ENCODE results near the gene PUSL1.

PUSL1 gene

DNA sequence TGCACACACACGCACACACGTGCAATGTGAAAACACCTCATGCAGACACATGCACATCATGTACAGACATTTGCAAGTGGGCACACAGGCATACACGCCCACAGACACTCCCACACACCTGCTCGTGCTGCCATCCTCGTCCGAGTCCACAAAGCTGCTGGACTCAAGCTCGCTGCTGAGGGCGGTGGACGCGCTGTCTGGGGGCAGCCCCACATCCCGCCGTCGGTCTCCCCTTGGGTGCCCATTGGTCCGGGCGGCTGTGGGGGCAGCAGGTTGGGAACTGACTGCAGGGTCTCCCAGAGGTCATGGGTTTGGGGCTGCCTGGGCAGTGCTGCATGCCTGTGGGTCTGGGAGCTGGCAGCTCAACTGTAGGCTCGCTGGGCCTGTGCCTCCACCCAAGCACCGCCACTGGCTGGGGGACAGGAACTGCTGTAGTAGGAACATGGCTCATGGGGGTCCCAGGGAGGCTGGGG, 33.2 kb downstream of the PUSL1 start:
- Histone ChIP-seq H3K9me3 (ENCODE audit: insufficient read depth, low read depth, low read length) (peaks cover 13% of the 10 kb centered on the region), H2BK12ac (ENCODE audit: low read length) (no peak overlapping the region), H4K91ac (ENCODE audit: low read depth, low read length) (no peak overlapping the region), H3K4ac (ENCODE audit: low read depth, low read length) (no peak overlapping the region), H4K8ac (ENCODE audit: low read depth, low read length) (no peak overlapping the region), H4K12ac (ENCODE audit: low read depth, low read length) (no peak overlapping the region), H2BK120ac (ENCODE audit: insufficient read depth, low read length, poor library complexity) (no peak overlapping the region), H3K36me3 (ENCODE audit: control insufficient read depth in 1 of 2, insufficient read depth in 2 of 2, low read length in 2 of 2) (peaks cover 52 to 56% of the 10 kb centered on the region in 2 experiments), H3K27me3 (ENCODE audit: insufficient read depth, low read length) (no peaks in the 10 kb centered on the region), H3K18ac (ENCODE audit: low read length) (no peak overlapping the region), H3K9ac (ENCODE audit: low read length) (no peak overlapping the region), H3K14ac (ENCODE audit: low read length) (no peak overlapping the region), H3K79me1 (ENCODE audit: low read length) (no peaks in the 10 kb centered on the region), H3K4me3 (ENCODE audit: low read depth, low read length) (peak overlapping the region; percentile 8), H2AK5ac (ENCODE audit: low read length) (no peak overlapping the region), H2BK5ac (ENCODE audit: low read depth, low read length, poor library complexity) (no peak overlapping the region), H3K4me2 (ENCODE audit: low read length) (no peak overlapping the region), H2AFZ (ENCODE audit: insufficient read depth, low read length, poor library complexity) (no peak overlapping the region), H3K27ac (ENCODE audit: low read depth, low read length) (no peak overlapping the region), H3K23ac (ENCODE audit: low read length) (no peak overlapping the region), H3K79me2 (ENCODE audit: control insufficient read depth, insufficient read depth, low read length, poor library complexity) (peaks cover 7% of the 10 kb centered on the region), H3K4me1 (ENCODE audit: control insufficient read depth in 1 of 2, insufficient read depth in 2 of 2, low read length in 2 of 2) (peaks cover 2 to 13% of the 10 kb centered on the region in 2 experiments)
- WGBS (ENCODE audit: extremely low coverage, insufficient coverage, insufficient read length): no CpG with 5 or more reads among the region's 17 CpGs
- no peak for DNase-seq

- H4K91ac ChIP-seq (ENCODE audit: low read depth, low read length): no peak overlapping the region
- no peak overlapping the region for H3K14ac ChIP-seq (ENCODE audit: low read length)
- H3K27ac ChIP-seq (ENCODE audit: low read depth, low read length): no peak overlapping the region
- no peak overlapping the region for H4K12ac ChIP-seq (ENCODE audit: low read depth, low read length)
- H3K18ac ChIP-seq (ENCODE audit: low read length): no peak overlapping the region
- WGBS (ENCODE audit: extremely low coverage, insufficient coverage, insufficient read length): no CpG with 5 or more reads among the region's 28 CpGs
- H2BK120ac ChIP-seq (ENCODE audit: insufficient read depth, low read length, poor library complexity): no peak overlapping the region
- no peak overlapping the region for H3K9ac ChIP-seq (ENCODE audit: low read length)
- no peaks in the 10 kb centered on the region for H3K79me1 ChIP-seq (ENCODE audit: low read length)
- H2AK5ac ChIP-seq (ENCODE audit: low read length): no peak overlapping the region
- H3K4me2 ChIP-seq (ENCODE audit: low read length): no peak overlapping the region
- no peaks in the 10 kb centered on the region for H3K27me3 ChIP-seq (ENCODE audit: insufficient read depth, low read length)
- peaks cover 10% of the 10 kb centered on the region for H3K79me2 ChIP-seq (ENCODE audit: control insufficient read depth, insufficient read depth, low read length, poor library complexity)
- no peak overlapping the region for H3K4ac ChIP-seq (ENCODE audit: low read depth, low read length)
- H2BK5ac ChIP-seq (ENCODE audit: low read depth, low read length, poor library complexity): no peak overlapping the region
- no peak overlapping the region for H2AFZ ChIP-seq (ENCODE audit: insufficient read depth, low read length, poor library complexity)
- H3K4me3 ChIP-seq (ENCODE audit: low read depth, low read length): no peak overlapping the region
- no peak for DNase-seq
- H4K8ac ChIP-seq (ENCODE audit: low read depth, low read length): no peak overlapping the region
- peaks cover 13% of the 10 kb centered on the region for H3K9me3 ChIP-seq (ENCODE audit: insufficient read depth, low read depth, low read length)
- H3K23ac ChIP-seq (ENCODE audit: low read length): no peak overlapping the region
- no peak overlapping the region for H2BK12ac ChIP-seq (ENCODE audit: low read length)
- H3K4me1 ChIP-seq (ENCODE audit: control insufficient read depth in 1 of 2, insufficient read depth in 2 of 2, low read length in 2 of 2): peaks cover 2 to 16% of the 10 kb centered on the region in 2 experiments
- H3K36me3 ChIP-seq (ENCODE audit: control insufficient read depth in 1 of 2, insufficient read depth in 2 of 2, low read length in 2 of 2): peaks cover 48 to 52% of the 10 kb centered on the region in 2 experiments
These were observed 33.7 kb downstream of the PUSL1 start for GRCh38 chr1:1342061-1342562.

DNA sequence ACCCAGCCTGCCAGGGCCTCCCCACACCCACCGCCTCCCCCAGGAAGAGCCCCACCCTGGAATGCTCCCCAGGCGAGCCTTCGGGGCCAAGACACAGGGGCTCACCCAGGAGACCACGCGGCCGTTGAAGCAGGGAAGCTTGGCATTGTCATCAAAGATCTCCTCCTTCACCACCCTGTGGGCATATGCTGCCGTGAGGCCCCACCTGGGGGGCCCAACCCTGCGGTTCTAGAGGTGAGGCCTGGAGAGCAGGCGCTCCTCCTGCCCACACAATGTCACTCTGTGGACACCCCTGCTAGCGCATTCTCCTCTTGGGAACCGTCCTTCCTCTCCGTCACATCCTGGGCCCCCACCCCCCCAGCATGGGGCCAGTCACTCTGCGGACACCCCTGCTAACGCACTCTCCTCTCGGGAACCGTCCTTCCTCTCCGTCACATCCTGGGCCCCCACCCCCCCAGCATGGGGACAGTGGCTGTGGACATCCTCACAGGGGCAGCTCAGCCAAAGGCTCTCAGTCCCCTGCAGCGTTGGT, 34.3 kb downstream of the PUSL1 start:
- Histone ChIP-seq H2AFZ (ENCODE audit: insufficient read depth, low read length, poor library complexity) (no peak overlapping the region), H3K4me1 (ENCODE audit: control insufficient read depth in 1 of 2, insufficient read depth in 2 of 2, low read length in 2 of 2) (peaks cover 7 to 20% of the 10 kb centered on the region in 2 experiments), H3K79me2 (ENCODE audit: control insufficient read depth, insufficient read depth, low read length, poor library complexity) (peaks cover 15% of the 10 kb centered on the region), H3K4me3 (ENCODE audit: low read depth, low read length) (no peak overlapping the region), H3K27ac (ENCODE audit: low read depth, low read length) (no peak overlapping the region), H3K79me1 (ENCODE audit: low read length) (no peaks in the 10 kb centered on the region), H3K9ac (ENCODE audit: low read length) (no peak overlapping the region), H2BK120ac (ENCODE audit: insufficient read depth, low read length, poor library complexity) (no peak overlapping the region), H3K36me3 (ENCODE audit: control insufficient read depth in 1 of 2, insufficient read depth in 2 of 2, low read length in 2 of 2) (peaks cover 42 to 47% of the 10 kb centered on the region in 2 experiments), H2BK5ac (ENCODE audit: low read depth, low read length, poor library complexity) (no peak overlapping the region), H3K4me2 (ENCODE audit: low read length) (no peak overlapping the region), H3K18ac (ENCODE audit: low read length) (no peak overlapping the region), H3K27me3 (ENCODE audit: insufficient read depth, low read length) (no peaks in the 10 kb centered on the region), H4K12ac (ENCODE audit: low read depth, low read length) (no peak overlapping the region), H4K91ac (ENCODE audit: low read depth, low read length) (no peak overlapping the region), H3K9me3 (ENCODE audit: insufficient read depth, low read depth, low read length) (peaks cover 13% of the 10 kb centered on the region), H2AK5ac (ENCODE audit: low read length) (no peak overlapping the region), H2BK12ac (ENCODE audit: low read length) (no peak overlapping the region), H3K14ac (ENCODE audit: low read length) (no peak overlapping the region), H4K8ac (ENCODE audit: low read depth, low read length) (no peak overlapping the region), H3K23ac (ENCODE audit: low read length) (no peak overlapping the region), H3K4ac (ENCODE audit: low read depth, low read length) (no peak overlapping the region)
- DNase-seq: no peak
- WGBS (ENCODE audit: extremely low coverage, insufficient coverage, insufficient read length): no CpG with 5 or more reads among the region's 18 CpGs

- H3K27me3 ChIP-seq (ENCODE audit: insufficient read depth, low read length): no peaks in the 10 kb centered on the region
- H3K18ac ChIP-seq (ENCODE audit: low read length): peak overlapping the region; percentile 37
- H3K4me1 ChIP-seq (ENCODE audit: control insufficient read depth in 1 of 2, insufficient read depth in 2 of 2, low read length in 2 of 2): peaks cover 14 to 31% of the 10 kb centered on the region in 2 experiments
- H2BK120ac ChIP-seq (ENCODE audit: insufficient read depth, low read length, poor library complexity): no peak overlapping the region
- H3K79me1 ChIP-seq (ENCODE audit: low read length): peaks cover 9% of the 10 kb centered on the region
- no peak overlapping the region for H3K27ac ChIP-seq (ENCODE audit: low read depth, low read length)
- H3K23ac ChIP-seq (ENCODE audit: low read length): no peak overlapping the region
- peaks cover 32 to 36% of the 10 kb centered on the region in 2 experiments for H3K36me3 ChIP-seq (ENCODE audit: control insufficient read depth in 1 of 2, insufficient read depth in 2 of 2, low read length in 2 of 2)
- no peak overlapping the region for H2AFZ ChIP-seq (ENCODE audit: insufficient read depth, low read length, poor library complexity)
- peaks cover 25% of the 10 kb centered on the region for H3K79me2 ChIP-seq (ENCODE audit: control insufficient read depth, insufficient read depth, low read length, poor library complexity)
- H4K8ac ChIP-seq (ENCODE audit: low read depth, low read length): no peak overlapping the region
- H4K91ac ChIP-seq (ENCODE audit: low read depth, low read length): no peak overlapping the region
- no peak overlapping the region for H2BK12ac ChIP-seq (ENCODE audit: low read length)
- peak overlapping the region; percentile 19 for H3K4ac ChIP-seq (ENCODE audit: low read depth, low read length)
- H3K4me2 ChIP-seq (ENCODE audit: low read length): no peak overlapping the region
- H2AK5ac ChIP-seq (ENCODE audit: low read length): no peak overlapping the region
- H3K14ac ChIP-seq (ENCODE audit: low read length): no peak overlapping the region
- DNase-seq: peak in 1 of 2 donors; percentile 43
- no peak overlapping the region for H4K12ac ChIP-seq (ENCODE audit: low read depth, low read length)
- no peak overlapping the region for H2BK5ac ChIP-seq (ENCODE audit: low read depth, low read length, poor library complexity)
- H3K9ac ChIP-seq (ENCODE audit: low read length): no peak overlapping the region
- H3K4me3 ChIP-seq (ENCODE audit: low read depth, low read length): no peak overlapping the region
- no CpG with 5 or more reads among the region's 24 CpGs for WGBS (ENCODE audit: extremely low coverage, insufficient coverage, insufficient read length)
- H3K9me3 ChIP-seq (ENCODE audit: insufficient read depth, low read depth, low read length): peaks cover 10% of the 10 kb centered on the region
These were observed 35.5 kb downstream of the PUSL1 start for GRCh38 chr1:1343811-1344421.

All from trophoblast cell (in vitro differentiated cells and primary cell).